A673 (cell line): Measurements from ENCODE around the gene NRGN.

Source experiments
- CTCF ChIP-seq: fragments of 300-800, 200-600 bp; sonication (generic); conservative IDR thresholded peaks from 2 replicates; pipeline ENCODE4 v1.5.1; 2017; ENCODE audit warnings: low read depth, mild to moderate bottlenecking, antibody characterized with exemption, low read length, moderate library complexity, mixed read lengths
- EZH2 ChIP-seq: fragments of 200-600 bp; sonication (generic); IDR thresholded peaks from 2 replicates; pipeline ENCODE4 v1.6.1; 2017; ENCODE audit warnings: borderline replicate concordance, low read depth, mild to moderate bottlenecking, mixed read lengths, antibody characterized with exemption, low read length; ENCODE audit not compliant: poor library complexity, severe bottlenecking

- TF ChIP-seq CTCF (peak; percentile 88), EZH2 (no peak)
Observed at GRCh38 chr11:124746621-124747243, 7.0 kb downstream of the NRGN start.
